HG03439 (cell line): ENCODE results near the gene NTM.

ENCODE experiments used
- ATAC-seq: cut with Tn5 transposase; IDR thresholded peaks from one replicate; pipeline ENCODE4 v1.9.1; 2021; ENCODE audit warnings: mild to moderate bottlenecking, moderate library complexity; ENCODE audit not compliant: unreplicated experiment

The NTM gene

DNA sequence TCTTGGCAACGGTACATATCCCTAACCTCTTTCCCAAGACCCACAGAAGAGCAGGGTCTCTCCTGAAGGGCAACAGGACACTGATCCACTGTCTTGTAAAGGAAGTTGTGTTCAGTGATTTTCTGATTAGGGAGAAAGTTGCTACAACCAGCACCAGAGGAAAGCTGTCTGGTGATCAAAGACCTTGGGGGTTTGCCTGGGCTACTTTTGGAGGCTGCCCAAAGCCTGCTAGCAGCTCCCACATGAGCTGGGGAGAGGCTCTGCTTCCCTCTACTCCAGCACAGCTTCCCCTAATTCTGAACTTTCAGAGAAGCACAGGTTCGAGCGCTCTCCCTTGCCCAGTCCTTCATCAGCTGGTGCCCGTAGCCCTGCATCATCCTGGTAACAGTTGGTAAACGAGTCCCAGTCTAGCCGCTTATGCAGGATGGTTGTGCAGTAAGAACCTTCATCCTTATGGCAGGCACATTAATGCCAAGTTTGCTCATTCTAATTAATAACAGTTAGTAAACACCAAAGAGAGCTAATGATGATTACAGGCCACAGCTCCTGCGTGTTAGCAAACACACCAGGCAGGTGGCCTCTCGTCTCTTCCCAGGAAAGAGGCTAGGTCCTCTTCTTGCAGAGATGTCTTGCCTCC lies 173.1 kb downstream of the NTM start:
- no peak for ATAC-seq

DNA sequence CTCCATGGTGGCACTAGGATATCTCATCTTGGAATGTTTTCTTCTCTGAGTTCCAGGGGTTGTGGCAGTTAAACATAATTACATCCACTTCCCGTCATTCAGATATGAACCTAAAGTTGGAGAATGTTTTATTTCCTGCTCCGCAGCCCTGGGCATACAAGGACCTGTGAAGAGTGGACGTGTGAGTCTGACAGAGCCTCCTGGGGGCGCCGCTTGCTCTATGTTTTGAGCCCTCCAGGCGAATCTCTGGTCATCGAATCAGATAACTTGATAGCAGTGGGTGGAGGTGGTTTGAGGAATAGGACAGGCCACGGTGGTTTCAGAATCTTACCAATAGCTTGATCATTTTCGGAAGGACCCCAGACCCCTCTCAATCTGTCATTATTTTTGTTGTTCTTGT lies 174.2 kb downstream of the NTM start:
- no peak for ATAC-seq

DNA sequence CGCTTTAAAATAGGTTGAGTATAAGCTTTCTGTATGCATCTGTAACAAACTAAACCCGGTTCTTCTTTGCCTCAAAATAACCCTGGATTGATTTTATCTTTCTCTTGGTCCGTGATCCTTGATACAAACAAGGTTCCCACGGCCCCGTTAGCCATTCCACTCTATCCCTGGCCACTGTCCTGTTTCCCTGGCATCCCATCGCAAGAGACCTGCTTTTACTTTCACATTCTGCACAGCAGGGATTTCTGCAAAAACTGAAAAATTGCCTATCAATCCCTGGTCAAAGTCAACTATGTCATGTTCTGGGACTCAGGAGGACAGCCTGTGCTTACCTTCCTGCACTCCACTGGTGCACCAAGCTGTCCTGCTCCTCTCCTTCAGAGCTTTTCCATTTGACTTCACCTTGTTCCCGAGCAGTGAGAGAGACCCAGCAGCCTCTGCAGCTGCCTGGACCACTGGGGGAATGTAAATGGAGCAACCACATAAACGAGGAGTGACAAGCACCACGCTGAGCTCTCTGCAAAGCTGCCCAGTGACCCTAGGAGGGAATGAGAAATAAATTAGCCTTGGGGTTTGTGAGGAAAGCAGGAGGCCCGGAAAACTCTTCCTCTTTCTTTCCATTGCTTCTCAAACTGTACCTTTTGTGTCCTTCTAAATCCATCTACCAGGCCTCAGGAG lies 175.9 kb downstream of the NTM start:
- ATAC-seq: no peak

DNA sequence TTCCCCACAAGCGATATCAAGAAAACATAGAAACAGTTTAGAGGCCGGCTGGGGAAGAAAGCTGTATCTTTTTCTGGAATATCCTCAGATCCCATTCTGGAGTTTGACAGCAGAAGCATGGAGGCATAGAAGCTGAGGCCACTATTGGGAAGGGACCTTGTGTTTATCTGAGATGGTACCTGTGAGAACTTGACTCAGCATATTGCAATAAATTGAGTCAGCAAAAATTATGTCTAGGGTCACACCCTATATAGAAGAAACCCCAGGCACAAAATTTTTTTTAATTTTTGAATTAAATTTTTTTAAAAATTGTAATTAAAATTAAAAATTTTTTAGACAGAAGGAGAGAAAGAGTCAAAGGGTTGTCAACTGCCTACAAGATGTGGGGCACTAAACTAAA lies 178.7 kb downstream of the NTM start:
- no peak for ATAC-seq

DNA sequence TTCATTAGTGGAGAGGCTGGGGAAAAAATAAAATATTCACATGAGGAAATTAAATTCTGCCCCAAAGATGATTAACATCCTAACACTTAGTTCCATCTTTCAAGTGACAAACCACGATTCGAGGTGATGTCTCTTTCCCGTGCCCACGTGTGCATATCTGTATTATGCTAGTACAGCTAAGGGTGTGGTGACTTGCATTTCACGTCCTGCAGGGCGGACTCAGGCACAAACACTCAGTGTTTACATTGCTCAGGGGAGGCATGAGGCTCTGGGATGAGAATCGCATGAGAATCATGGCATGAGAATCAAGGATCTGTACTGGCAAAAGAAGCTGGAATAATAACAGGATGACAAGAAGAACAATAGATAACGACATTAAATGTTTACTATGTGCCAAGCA lies 179.4 kb downstream of the NTM start:
- ATAC-seq: no peak

DNA sequence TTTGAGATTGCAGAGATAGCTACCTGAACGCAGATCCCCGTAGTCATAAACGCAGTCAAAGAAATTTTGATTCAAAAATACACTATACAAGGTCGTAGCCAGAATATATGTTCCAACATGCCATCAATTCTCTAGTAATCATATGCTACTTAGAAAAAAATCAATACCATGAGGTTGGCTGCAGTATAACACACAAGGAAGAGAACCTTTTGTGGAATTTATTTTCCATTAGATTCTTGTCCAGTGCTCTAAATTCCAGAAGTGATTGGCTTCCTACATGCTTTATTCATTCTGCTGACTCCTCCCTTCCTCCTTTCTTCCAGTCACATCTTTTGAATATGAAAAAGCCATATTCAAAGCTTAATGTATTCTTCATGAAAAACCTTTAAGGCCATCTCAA lies 189.9 kb downstream of the NTM start:
- ATAC-seq: no peak

DNA sequence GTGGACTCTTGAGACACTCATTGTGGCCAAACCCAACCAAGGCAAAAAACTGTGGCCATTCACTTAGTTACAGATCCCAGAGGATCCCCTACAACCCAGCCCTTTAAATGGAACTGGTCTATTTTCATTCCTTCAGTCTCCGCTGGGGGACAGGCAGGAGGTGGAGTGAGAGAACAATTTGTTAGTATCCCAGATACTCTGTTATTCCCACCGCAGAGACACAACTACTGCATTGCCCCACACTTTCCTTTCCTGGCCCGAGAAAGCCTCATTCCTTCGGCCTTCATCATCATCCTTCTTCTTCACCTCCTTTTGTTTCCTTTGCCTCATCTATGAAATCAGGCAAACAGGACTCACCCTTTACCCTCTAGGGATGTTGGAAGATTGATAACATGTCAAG lies 191.1 kb downstream of the NTM start:
- no peak for ATAC-seq

DNA sequence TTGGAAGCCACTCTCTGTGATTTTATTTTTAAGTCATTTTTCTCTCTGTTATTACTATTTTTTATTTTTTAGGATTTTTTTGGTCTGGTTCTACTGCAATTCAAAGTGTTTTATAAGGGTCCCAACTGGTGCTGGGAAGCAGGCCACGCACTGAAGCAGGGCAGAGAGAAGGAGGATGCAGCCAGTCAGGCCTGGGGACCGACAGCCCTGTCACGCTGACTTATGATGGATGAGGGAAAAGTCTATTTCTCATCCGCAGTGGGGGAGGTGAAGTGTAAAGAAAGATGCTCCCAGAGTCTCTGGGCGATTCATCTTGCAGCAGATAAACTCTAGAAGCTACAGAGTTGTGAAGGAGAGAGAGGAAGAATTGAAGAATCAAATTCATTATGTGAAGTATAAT lies 191.6 kb downstream of the NTM start:
- ATAC-seq: no peak

DNA sequence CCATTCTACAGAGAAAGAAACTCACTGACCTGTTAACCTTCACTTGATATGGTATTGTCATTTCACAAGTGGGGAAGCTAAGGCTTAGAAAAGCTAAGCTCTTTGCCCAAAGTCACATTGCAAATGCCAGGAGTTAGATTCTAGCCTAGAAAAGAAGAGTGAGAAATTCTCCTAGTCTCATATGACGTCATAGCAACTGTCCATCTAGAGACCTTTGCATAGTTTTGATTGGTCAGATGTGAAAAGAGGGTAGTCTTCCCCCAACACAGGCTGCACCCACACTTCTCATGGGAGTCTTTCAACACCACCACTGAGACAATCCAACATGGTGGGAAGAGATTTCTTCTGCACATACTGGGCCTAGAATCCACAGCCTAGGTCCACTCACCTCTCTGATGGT lies 197.9 kb downstream of the NTM start:
- ATAC-seq: no peak

DNA sequence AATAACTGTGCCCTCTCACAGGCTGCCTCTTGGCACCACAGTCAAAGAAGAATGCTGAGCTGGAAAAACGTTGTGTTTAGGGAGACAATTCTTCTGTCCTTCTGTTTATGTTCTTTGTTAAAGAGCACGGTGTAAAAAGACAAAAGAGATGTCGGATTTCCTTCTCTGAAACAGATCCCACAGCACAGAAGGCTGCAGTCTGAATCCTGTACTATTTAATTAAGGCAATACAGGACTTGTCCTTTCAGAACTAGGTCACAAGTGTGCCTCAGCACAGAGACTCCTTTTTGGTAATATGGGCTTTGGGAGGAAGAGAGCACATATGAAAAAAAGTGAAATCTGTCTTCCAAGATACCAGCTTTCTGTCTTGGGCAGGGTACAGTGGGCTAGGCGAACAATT lies 201.2 kb downstream of the NTM start:
- ATAC-seq: no peak

DNA sequence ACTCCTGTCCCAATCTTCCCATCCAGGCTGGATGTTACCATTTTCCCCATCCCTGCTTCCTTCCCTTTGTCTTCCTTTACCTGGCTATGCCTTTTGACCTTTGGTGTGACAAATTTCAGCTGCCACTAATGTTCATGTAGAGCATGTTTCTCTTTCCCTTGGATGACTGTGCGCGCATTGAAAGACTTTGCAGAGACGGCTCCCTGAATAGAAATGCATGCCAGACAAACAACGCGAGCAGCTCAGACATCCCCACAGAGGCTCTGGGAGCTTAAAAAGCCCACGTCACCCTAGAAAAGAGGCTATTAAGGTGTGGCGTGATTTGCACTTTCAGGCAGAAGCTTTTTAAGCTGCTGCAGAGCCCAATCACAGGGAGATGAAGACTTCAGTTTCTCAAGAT lies 202.0 kb downstream of the NTM start:
- ATAC-seq: no peak

DNA sequence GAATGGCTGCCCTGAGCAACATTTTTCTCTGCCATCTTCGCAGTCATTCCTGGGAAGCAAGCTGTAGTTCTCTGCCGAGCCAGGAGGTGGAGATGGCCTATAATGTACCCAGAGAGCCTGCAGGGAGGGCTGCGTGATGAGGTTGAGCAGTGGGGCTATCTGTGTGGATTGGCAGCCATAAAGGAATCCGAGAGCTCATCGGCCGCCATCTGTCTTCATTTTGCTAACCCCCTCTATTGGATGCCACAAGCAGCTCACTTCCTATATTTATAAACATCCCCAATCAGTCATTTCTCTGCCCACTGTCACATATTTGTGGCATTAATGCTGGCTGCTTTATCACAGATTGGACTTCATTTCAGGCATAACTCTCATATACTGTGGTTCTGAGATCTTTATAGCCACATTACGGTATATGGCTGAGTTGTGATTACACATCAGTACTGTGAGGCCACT lies 209.5 kb downstream of the NTM start:
- peak; percentile 61 for ATAC-seq

DNA sequence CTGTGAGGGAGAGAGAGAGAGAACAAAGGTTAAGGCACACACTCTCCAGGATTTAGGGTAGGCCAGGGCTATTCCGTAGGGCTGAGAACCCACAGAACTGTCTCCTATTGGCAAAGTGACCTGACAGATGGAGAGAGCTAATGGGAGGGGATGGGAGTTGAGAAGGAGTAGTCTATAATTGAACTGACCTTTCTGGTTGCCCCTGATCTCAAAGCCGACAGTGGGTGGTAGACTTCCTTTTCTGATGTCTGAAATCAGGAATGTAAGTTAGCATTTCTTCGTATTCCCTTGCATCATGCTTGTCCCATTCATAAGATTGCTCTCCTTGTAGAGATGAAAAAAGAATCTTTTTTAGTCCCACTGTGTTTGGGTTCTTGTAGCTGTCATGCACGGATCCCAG lies 210.1 kb downstream of the NTM start:
- no peak for ATAC-seq

DNA sequence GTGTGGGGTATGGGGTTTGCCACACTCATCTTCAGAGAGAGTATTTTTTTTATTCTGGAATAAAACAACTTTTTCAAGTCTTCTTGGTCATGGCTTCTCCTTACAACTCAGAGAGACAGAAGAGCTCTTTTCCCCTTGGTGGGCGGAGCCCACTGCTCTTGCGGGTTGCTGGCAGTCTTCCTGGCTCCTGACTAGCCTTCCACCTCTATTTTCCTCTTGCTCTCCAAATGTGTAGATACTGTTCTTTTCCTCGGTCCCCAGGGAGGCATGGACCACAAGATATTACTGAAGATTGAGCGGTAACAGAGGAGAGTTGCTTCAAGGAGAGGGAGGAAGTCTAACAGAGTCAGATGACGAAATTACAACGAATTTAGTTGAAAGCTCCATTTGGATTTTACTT lies 210.6 kb downstream of the NTM start:
- ATAC-seq: no peak

DNA sequence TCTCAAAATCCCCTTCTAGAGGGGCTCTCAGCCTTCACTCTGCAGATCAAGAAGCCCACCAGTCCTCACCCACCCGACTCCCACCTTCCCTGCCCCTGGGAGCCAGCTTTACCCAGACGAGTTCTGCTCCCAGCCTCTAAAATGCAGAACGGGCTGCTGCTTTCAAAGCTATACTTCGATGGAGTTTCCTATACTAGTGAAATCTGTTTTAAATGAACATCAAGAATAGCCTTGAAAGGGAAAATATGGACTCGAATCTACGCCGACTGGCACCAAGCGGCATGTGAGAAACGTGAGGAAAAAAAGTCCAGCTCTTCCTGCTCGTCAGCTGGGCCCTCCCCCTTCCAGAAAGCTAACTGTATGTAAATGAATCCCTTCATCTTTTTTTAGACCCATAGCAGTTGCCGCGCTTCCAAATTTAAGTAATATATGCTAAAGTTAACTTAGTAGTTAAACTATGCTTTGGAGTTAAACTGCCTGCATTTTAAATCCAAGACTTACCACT lies 211.7 kb downstream of the NTM start:
- no peak for ATAC-seq

DNA sequence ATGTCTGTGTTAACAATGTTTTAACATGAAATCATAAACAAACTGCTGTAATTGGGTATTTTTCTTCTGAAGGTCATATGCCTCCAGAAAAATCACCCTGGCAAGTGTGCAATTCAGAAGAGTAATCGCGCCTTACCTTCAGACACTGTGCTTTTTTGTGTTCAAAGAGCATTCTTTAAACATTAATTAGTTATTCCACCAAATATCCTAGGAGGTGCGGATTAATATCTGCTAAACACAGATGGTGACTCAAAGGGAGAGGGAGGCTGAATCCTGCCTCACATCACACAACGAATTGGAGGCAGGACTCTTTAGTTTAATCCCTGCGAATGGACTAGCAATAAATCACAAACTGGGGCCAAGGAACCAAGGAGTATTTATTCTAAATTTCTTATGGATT lies 213.0 kb downstream of the NTM start:
- ATAC-seq: no peak

DNA sequence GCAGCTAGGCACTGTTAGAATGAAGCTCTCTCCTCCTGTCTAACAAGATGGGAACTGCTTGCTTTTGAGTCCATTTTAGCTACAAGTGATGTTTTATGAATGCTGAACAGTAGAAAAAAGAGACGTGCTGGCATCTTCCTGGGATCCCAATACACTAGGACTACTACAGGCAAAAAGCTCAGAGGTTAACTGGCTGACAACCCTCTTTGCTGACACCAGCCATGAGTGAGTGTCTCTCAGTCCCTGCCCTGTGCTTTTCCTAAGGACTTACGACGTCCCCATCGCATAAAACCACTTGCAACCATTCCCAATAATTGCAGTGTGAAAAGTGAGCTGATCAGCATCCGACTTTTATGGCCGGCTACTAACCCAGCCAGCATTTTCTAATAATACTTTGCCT lies 213.5 kb downstream of the NTM start:
- ATAC-seq: no peak

DNA sequence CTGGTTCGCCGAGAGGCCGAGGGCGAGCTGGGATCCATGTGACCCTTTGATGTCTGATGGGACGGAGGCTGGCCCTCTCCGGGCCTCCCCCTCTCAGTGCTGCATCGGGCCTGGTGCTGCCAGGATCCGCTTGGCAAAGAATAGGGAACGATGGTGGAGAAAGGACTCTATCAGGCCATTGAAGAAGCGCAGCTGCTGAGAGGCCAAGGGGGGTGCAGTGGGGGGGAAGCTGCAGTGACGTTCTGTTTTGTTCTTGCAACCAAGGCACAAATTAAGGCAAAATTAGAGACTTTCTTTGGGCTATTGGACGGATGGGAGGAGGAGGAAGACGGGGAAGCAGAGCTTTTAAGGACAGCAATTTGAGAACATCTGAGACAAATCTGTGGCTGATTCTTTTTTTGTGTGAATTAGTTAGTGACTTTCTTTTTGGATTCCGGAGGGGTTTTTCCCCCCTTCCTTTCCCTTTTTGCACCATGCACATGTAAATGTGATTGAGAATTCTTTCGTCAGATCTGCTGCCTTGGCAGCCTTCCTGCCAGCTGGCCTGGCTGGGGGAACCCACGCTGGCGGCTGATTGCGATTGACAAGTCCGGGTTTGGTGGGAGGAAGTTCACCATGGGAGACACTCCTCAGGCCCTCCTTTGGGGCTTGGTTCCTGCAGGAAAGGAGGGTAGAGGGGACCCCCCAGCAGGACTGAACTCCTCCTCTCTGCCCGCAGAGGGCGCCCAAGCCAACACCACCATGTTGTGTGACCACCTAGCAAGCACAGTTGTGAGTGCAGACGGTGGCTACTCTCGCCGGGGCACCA lies 214.6 kb downstream of the NTM start:
- ATAC-seq: no peak

DNA sequence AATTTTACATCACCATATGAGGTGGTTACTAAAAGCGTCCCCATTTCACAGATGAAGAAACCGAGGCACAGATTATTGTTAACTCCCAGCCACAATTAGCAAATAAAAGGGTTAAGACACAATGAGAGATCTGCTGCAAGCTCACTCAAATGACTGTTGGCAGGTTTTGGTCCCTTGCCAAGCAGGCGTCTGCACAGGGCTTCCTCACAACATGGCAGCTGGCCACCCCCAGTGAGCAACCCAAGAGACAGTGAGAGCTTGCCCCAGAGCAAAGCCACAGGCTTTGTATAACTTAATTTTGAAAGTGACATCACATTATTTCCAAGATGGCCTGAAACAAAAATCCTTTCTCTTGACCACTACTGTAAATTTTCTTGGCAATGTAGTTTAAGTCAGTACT lies 217.6 kb downstream of the NTM start:
- ATAC-seq: no peak

DNA sequence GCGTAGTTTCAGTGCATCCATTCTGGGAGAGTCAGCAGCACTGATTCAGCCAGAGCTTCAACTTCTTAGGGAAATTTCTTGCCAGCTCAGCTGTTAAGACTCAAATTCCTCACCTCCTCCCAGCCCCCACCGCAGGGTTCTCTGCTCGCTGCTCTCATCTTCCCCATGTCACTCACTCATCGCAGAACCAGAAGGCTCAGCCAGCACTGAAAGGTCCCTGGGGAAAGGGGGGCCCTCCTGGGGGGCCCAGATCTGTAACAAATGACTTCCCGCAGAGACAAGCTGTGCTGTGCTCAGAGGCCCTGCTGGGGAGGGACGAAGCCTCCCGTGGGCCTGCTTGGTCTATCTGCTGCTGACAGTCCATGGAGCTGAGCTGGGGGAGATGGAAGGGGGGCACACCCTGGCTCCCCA lies 220.6 kb downstream of the NTM start:
- ATAC-seq: no peak

DNA sequence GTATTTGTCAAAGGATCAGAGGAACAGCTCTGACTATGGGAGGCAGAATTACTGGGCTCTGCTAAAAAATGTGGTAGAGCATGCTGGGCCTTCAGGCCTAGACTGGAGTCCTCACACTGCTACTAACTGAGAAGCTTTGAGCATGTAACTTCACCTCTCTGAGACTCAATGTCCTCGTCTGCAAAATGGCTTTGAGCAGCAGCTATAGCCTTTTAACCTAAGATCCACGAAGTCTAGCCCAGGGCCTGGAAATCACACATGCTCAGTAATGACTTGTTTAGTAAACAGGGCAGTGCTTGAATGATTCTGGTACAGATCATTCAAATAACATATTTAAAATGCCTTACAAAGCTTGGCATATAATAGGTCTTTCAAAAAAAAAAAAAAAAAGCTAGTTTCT lies 221.7 kb downstream of the NTM start:
- no peak for ATAC-seq

DNA sequence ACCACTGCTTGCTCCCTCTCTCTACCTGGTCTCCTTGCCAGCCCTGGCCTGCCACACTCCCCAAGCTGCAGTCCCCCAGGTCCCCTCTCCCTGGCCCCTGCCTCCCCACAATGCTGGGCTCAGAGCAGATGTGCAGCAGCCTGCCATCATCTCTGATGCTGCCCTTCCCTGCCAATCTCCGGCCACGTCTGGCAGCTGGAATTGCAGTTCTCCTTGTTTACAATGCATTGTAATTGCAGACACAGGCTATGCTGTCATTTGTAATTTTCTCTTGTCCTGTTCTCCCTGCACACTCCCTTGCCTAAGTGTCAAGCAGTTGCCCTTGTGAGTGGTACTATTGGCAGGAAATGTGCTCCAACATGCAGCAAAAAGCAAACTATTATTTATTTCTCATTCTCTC lies 222.3 kb downstream of the NTM start:
- ATAC-seq: no peak
